H1 (cell line): ENCODE measurements around the gene SAAL1. TPM values are rescaled to one million over a fixed set of nuclear protein-coding genes. Genes with fewer than 3 reads are reported as not detected.

Experiments
- BRCA1 ChIP-seq: IDR thresholded peaks from 2 replicates; pipeline ENCODE4 v1.6.1; 2012; ENCODE audit warnings: low read depth, low read length, improper control_type of control experiment
- CHD2 ChIP-seq: IDR thresholded peaks from 2 replicates; pipeline ENCODE4 v1.6.1; 2012; ENCODE audit warnings: low read length, improper control_type of control experiment
- CHD7 ChIP-seq: fragments of 300-600 bp; sonication (generic); IDR thresholded peaks from 2 replicates; pipeline ENCODE4 v1.7.1; 2012; ENCODE audit warnings: low read length, moderate library complexity, mild to moderate bottlenecking, inconsistent platforms; ENCODE audit not compliant: insufficient replicate concordance
- CREB1 ChIP-seq: IDR thresholded peaks from 2 replicates; pipeline ENCODE4 v1.6.1; 2012; ENCODE audit warnings: inconsistent platforms
- E2F6 ChIP-seq: IDR thresholded peaks from 2 replicates; pipeline ENCODE4 v1.6.1; 2012; ENCODE audit warnings: inconsistent platforms
- HDAC6 ChIP-seq: IDR thresholded peaks from one replicate; pipeline ENCODE4 v1.7.1; 2012; ENCODE audit warnings: low read depth, mild to moderate bottlenecking, inconsistent platforms, low read length, moderate library complexity
- POLR2A ChIP-seq, 2 experiments: IDR thresholded peaks; 1 replicate in 1 of 2; 2 replicates in 1 of 2; pipeline ENCODE4 v1.6.1; 2011; ENCODE audit warnings: low read depth in 2 of 2, low read length in 2 of 2, mild to moderate bottlenecking in 2 of 2; ENCODE audit errors: control extremely low read depth in 1 of 2
- polyA plus RNA-seq, 7 experiments: library from polyadenylated mRNA; depleted of rRNA in 3 of 7; stranded (reverse) in 5 of 7; unstranded in 2 of 7; fragments of >200 nt in 5 of 7; fragments of 200-250 nt in 2 of 7; gene quantifications; 1 replicate in 5 of 7; 2 replicates in 1 of 7; 4 replicates in 1 of 7; pipeline versions ENCODE4 v1.2.1 to v1.2.3, GENCODE V29; 2011 to 2013; ENCODE audit warnings: missing spikeins in 2 of 7, mixed read lengths in 2 of 7
- total RNA-seq: library from RNA; stranded (reverse); fragmentation: NEBNext Ultra II Directional; extraction: Animal tissue kit (Norgen Biotek cat#: 25700); gene quantifications from 2 replicates; pipeline ENCODE4 v1.2.1, GENCODE V29; 2021

SAAL1 gene
- total and polyA plus RNA-seq, 2 of the 8 experiments (the other 6 are each of a cell fraction or from before 2014, with no cell fraction given) = 26.4 to 46.6 TPM

- TF ChIP-seq CHD7 (no peak), E2F6 (no peak), CHD2 (no peak), HDAC6 (no peak), BRCA1 (no peak), CREB1 (no peak), POLR2A (IDR thresholded peaks at IDR 0.05; ENCODE audit: control extremely low read depth in 1 of 2, low read depth in 2 of 2, low read length in 2 of 2) (no peak)
Measured at GRCh38 chr11:18056561-18057181, 49.2 kb downstream of the SAAL1 start (continued).
